ENCODE results near the gene ANKUB1. TPM values are rescaled to one million over a fixed set of nuclear protein-coding genes. Genes with fewer than 3 reads are reported as not detected.

ANKUB1 gene
- total and polyA plus RNA-seq, 7 donors, result not detected

DNA sequence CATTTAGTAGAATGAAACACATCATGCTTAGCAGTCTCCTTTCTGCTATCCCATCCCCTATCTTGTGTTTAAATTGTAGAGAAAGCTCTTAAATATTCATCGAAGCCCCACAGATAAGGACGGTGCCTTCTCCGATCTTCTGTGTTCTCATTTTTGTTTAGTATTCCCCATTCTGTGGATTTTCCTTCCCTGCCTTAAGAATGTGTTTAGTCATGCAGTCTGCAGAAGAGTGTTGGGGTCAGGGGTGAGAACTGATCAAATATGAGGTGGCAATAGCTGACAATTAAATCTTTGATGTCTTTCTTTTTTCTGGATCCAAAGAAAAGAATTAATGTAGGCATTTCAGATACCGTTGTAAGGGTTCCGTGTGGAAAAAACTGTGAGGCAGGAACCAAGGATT lies 9.3 kb upstream of the ANKUB1 start:
- H3K27me3 ChIP-seq, result no peaks in the 10 kb centered on the region
- 68% methylated on average over 5 of the region's 5 CpGs for WGBS, 2 donors
- H3K4me1 ChIP-seq, result no peaks in the 10 kb centered on the region
- intact Hi-C loops (cut with DNase I), result no loop called here
- TF ChIP-seq, protein P1, sequence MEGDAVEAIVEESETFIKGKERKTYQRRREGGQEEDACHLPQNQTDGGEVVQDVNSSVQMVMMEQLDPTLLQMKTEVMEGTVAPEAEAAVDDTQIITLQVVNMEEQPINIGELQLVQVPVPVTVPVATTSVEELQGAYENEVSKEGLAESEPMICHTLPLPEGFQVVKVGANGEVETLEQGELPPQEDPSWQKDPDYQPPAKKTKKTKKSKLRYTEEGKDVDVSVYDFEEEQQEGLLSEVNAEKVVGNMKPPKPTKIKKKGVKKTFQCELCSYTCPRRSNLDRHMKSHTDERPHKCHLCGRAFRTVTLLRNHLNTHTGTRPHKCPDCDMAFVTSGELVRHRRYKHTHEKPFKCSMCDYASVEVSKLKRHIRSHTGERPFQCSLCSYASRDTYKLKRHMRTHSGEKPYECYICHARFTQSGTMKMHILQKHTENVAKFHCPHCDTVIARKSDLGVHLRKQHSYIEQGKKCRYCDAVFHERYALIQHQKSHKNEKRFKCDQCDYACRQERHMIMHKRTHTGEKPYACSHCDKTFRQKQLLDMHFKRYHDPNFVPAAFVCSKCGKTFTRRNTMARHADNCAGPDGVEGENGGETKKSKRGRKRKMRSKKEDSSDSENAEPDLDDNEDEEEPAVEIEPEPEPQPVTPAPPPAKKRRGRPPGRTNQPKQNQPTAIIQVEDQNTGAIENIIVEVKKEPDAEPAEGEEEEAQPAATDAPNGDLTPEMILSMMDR (IDR thresholded peaks at IDR 0.05), result no peak
- TF ChIP-seq POLR2AphosphoS5 (IDR thresholded peaks at IDR 0.05) (no peak), EP300 (IDR thresholded peaks at IDR 0.05) (no peak), POLR2A (IDR thresholded peaks at IDR 0.05) (no peak)
- no peaks in the 10 kb centered on the region for H3K9me3 ChIP-seq
- no peaks in the 10 kb centered on the region for H3K36me3 ChIP-seq
- H3K27ac ChIP-seq, result no peak overlapping the region
- no peak for DNase-seq
- H3K4me3 ChIP-seq, result no peak overlapping the region

DNA sequence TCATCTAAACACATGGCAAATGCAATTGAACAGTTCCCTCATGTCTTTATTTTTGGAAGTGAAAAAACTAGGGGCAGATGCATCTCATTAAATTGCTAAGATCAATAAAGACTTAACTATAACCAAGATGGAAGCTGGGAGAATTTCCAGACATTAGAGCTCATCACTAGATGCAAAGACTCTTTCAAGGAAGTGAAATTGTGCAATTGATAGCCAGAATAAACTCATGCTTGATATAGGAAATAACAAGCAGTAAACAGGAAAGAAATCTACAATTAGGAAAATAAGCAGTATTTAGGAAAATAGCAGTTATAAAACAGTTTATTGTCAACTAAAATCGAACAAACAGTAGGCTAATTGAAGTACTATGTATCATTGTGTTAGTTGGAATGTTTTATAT lies 8.8 kb upstream of the ANKUB1 start:
- H3K4me3 ChIP-seq, result no peak overlapping the region
- H3K27ac ChIP-seq, result no peak overlapping the region
- H3K27me3 ChIP-seq, result no peaks in the 10 kb centered on the region
- intact Hi-C loops (cut with DNase I), result no loop called here
- no peaks in the 10 kb centered on the region for H3K36me3 ChIP-seq
- H3K9me3 ChIP-seq, result no peaks in the 10 kb centered on the region
- 42 to 67% methylated on average over 1 of the region's 1 CpG for WGBS, 2 donors
- no peak for DNase-seq
- TF ChIP-seq EP300 (IDR thresholded peaks at IDR 0.05) (no peak), POLR2A (IDR thresholded peaks at IDR 0.05) (no peak), POLR2AphosphoS5 (IDR thresholded peaks at IDR 0.05) (no peak)
- TF ChIP-seq, protein P1 (IDR thresholded peaks at IDR 0.05), result no peak
- H3K4me1 ChIP-seq, result no peaks in the 10 kb centered on the region

DNA sequence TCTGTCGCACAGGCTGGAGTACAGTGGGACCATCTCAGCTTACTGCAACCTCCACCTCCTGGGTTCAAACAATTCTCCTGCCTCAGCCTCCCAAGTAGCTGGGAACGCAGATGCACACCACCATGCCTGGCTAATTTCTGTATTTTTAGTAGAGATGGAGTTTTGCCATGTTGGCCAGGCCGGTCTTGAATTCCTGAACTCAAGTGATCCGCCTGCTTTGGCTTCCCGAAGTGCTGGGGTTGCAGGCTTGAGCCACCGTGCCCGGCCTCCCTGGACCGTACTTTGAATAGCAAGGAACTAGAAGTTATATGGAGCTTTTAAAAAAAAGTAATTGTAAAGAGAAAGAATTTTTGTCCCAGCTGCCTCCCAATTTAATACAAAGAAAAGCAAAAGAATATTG lies 8.3 kb upstream of the ANKUB1 start:
- no peak for DNase-seq
- WGBS, 2 donors, result 94 to 96% methylated on average over 8 of the region's 8 CpGs
- intact Hi-C loops (cut with DNase I), result no loop called here
- Histone ChIP-seq H3K4me3 (no peak overlapping the region), H3K27ac (no peak overlapping the region), H3K27me3 (no peaks in the 10 kb centered on the region), H3K4me1 (no peaks in the 10 kb centered on the region), H3K36me3 (no peaks in the 10 kb centered on the region), H3K9me3 (no peaks in the 10 kb centered on the region)
- no peak for TF ChIP-seq POLR2AphosphoS5 (IDR thresholded peaks at IDR 0.05)
- TF ChIP-seq, protein P1 (IDR thresholded peaks at IDR 0.05), result no peak
- no peak for TF ChIP-seq EP300 (IDR thresholded peaks at IDR 0.05)
- TF ChIP-seq POLR2A (IDR thresholded peaks at IDR 0.05), result no peak

DNA sequence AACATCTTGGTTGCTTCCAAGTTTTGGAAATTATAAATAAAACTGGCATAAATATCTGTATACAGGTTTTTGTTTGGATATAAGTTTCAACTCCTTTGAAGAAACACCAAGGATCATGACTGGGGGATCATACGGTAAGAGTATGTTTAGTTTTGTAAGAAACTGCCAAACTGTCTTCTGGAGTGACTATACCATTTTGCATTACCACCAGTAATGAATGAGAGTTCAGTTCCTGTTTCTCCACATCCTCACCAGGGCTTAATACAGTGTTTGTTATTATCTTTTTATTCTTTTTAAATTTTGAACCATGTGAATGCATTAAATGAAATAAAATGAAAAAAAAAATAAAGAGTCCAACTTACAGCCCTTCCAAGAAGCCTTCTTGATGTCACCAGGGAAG lies 3.7 kb upstream of the ANKUB1 start:
- intact Hi-C loops (cut with DNase I), result no loop called here
- DNase-seq, result no peak
- H3K4me3 ChIP-seq, result no peak overlapping the region
- H3K36me3 ChIP-seq, result no peaks in the 10 kb centered on the region
- H3K4me1 ChIP-seq, result no peaks in the 10 kb centered on the region
- H3K27ac ChIP-seq, result no peak overlapping the region
- H3K27me3 ChIP-seq, result no peaks in the 10 kb centered on the region
- WGBS, 2 donors, result 81 to 88% methylated on average over 1 of the region's 1 CpG
- TF ChIP-seq EP300 (IDR thresholded peaks at IDR 0.05) (no peak), POLR2AphosphoS5 (IDR thresholded peaks at IDR 0.05) (no peak), POLR2A (IDR thresholded peaks at IDR 0.05) (no peak)
- TF ChIP-seq, protein P1 (IDR thresholded peaks at IDR 0.05), result no peak
- H3K9me3 ChIP-seq, result no peaks in the 10 kb centered on the region

DNA sequence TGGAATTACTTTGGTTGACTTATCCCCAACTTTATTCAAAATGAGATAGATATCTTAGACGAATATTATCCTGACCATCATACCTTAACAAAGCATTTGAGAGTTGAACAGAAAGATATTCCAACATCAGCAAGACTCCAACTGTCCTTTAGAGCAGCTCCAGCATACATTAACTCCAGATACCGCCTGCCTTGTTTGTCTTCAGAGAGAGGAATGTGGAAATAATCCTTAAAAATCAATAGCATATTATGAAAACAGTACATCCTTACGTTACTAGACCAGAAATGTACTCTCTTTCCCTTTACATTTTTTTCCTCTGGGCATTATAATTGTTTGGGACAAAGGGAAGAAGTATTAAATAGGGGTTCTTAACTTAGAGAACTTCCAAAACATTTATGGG lies 1.7 kb downstream of the ANKUB1 start:
- intact Hi-C loops (cut with DNase I), result no loop called here
- no peaks in the 10 kb centered on the region for H3K27me3 ChIP-seq
- no peaks in the 10 kb centered on the region for H3K9me3 ChIP-seq
- H3K4me1 ChIP-seq, result no peaks in the 10 kb centered on the region
- H3K4me3 ChIP-seq, result no peak overlapping the region
- no peak for DNase-seq
- H3K36me3 ChIP-seq, result no peaks in the 10 kb centered on the region
- TF ChIP-seq POLR2A (IDR thresholded peaks at IDR 0.05), result no peak
- TF ChIP-seq EP300 (IDR thresholded peaks at IDR 0.05), result no peak
- H3K27ac ChIP-seq, result no peak overlapping the region
- 65 to 80% methylated on average over 3 of the region's 3 CpGs for WGBS, 2 donors
